COR-L47 (cell line): ENCODE data around the gene MAPK8IP3.
A peak's percentile ranks its signal among the peaks of the same experiment; 100 is the strongest.
"Not testable (repeated sequence)": the region's sequence is repeated elsewhere in the genome, so short reads cannot be mapped to it uniquely, and the experiment has no call there.

Source experiments
- DNase-seq: peaks from one replicate; lab custom pipeline; 2025; lab: John Stamatoyannopoulos, UW

MAPK8IP3 gene

DNA sequence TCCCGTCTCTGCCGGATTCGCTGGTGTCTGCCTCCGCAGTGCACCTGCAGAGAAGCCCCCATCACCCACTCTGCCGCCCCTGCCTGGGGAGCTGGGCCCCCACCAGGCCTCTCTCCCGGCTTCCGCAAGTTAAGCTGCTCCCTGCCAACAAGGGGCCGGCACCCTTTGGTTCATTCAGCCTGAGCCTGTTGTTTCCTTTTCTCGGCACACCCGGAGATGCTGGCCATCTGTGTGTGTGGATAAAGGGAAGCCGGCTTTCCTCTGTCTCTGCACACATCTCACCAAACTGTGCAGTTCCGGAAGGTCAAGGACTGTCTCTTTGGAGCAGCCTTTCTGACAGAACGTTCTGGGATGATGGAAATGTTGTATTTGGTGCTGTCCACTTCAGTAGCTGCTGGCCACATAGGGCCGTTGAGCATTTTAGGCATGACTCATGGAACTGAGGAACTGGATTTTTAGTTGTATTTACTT is 6.8 kb downstream of the MAPK8IP3 start:
- DNase-seq: no peak

DNA sequence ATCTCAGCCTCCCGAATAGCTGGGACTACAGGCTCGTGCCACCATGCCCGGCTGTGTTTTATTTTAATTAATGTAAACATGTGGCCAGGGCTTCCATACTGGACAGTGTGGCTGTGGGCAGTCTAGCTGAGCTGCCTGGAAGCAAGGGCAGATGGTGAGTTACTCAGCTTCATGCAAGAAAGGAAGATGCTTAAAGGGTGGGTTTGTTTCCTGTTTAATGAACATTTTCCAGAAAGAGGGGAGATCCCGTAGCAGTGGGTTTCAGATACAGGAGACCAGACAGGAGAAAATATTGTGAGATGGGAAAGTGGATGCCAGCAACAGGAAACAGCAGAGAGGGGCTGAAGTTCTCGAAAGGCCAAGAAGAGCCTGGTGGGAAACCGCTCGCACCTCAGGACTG is 7.3 kb downstream of the MAPK8IP3 start:
- no peak for DNase-seq

DNA sequence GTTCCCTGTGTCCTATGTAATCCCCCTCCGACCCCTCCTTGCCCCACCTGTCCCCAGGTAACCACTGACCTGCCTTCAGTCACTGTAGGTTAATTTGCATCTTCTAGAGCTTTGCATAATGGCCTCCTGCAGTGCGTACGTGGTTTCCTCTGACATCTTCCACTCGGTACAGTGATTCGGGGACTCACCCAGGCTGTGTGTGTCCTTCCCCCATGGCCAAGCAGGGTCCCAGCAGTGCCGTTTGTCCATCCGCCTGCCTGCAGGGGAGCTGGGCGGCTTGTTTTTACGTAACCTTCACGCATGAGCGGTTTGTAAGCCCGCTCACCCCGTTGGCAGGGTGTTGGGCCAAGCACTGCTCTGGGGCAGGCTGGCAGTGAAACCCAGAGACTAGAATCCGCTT is 7.9 kb downstream of the MAPK8IP3 start:
- DNase-seq: no peak

DNA sequence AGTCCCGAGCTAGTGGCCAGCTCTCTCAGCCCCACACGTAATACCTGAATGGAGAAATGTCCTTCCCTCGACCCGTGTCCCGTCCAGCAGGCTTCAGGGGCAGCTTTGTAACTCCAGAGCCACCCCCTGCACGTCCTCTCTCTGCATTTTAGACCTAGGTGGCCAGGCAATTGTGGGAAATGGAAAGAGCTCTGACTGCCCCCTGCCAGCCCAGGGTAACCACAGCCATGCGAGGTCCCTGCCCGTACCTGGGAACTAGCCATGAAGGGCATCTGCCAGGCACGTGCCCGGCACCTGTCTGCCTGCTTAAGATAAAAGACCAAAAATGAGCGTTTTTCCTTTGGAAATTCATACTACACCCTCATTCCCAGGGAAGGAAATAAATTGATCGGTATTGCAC is 9.2 kb downstream of the MAPK8IP3 start:
- no peak for DNase-seq

DNA sequence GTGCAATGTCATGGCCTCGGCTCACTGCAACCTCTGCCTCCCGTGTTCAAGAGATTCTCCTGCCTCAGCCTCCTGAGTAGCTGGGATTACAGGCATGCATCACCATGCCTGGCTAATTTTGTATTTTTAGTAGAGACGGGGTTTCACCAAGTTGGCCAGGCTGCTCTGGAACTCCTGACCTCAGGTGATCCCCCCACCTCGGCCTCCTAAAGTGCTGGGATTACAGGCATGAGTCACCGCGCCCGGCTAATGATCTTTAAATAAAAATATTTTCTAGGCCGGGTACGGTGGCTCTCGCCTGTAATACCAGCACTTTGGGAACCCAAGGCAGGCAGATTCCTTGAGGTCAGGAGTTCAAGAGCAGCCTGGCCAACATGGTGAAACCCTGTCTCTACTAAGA is 12.2 kb downstream of the MAPK8IP3 start:
- not testable (repeated sequence) for DNase-seq

DNA sequence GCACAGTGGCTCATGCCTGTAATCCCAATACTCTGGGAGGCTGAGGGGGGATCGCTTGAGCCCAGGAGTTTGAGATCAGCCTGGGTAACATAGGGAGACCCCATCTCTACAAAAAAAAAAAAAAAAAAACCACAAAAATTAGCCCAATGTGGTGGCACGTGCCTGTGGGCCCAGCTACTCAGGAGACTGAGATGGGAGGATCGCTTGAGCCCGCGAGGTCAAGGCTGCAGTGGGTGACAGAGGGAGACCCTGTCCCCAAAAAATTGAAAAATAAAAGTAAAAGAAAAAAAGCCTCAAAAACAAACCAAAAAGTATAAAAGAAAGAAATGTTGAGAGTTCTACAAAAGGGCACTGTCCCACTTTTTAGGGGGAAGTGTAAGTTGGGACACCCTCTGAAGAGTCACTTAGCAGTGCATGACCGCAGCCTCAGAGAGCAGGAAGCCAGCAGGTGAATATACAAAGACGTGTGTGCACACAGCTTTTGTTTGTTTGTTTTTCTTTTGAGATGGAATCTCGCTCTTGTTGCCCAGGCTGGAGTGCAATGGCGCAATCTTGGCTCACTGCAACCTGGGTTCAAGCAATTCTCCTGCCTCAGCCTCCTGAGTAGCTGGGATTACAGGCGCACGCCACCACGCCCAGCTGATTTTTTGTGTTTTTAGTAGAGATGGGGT is 13.7 kb downstream of the MAPK8IP3 start:
- DNase-seq: not testable (repeated sequence)

DNA sequence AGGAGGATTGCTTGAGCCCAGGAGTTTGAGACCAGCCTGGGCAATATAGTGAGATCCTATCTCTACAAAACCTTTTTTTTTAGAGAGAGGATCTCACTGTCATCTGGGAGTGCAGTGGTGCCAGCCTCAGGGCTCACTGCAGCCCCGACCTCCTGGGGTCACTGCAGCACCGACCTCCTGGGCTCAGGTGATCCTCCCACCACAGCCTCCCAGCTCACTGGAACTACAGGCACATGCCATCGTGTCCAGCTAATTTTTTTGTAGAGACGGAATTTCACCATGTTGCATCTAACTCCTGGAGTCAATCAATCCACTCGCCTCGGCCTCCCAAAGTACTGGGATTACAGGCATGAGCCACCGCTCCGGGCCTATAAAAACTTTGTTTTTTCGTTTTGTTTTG is 15.4 kb downstream of the MAPK8IP3 start:
- DNase-seq: no peak

DNA sequence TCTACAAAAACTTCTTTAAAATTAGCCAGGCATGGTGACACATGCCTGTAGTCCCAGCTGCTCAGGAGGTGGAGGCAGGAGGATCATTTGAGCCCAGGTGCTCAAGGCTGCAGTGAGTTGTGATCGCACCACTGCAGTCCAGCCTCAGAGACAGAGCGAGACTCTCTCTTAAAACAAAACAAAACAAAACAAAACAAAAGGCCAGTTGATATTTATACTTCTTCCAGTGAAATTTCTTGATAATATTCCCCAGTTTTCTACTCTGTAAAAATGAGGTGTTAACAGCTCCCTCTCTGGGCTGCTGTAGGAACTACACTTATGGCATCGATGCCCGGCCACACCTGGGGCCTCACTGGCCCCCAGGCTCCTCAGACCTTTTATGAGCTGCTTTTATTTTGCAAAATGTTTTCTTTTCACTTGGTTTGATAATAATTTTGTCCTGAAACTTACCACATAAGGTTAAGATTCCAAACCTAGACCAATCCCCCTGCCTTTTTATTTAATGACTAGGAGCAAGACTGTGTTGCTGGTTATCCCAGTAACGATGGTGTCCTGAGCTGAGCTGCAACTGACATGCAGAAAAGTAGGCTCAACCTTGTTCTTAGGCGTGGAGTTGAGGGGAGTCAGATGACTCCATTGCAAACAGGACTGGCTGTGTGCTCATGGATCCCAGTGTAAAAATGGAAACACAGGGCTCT is 17.6 kb downstream of the MAPK8IP3 start:
- DNase-seq: peak; percentile 13

DNA sequence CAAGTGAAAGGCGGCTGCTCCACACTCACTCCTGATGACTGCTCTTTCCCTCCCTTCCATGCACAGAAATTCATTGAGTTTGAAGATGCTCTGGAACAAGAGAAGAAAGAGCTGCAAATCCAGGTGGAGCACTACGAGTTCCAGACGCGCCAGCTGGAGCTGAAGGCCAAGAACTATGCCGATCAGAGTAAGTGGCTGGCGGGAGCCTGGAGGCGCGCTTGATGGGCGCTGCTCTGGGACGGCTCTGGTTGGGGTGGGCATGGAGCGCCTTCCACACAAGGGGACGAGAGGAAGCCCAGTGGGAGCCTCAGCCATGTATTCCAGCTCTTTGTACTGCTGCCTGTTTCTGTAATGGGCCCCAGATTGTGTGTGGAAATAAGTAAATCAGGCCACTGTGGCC is 18.5 kb downstream of the MAPK8IP3 start:
- no peak for DNase-seq

DNA sequence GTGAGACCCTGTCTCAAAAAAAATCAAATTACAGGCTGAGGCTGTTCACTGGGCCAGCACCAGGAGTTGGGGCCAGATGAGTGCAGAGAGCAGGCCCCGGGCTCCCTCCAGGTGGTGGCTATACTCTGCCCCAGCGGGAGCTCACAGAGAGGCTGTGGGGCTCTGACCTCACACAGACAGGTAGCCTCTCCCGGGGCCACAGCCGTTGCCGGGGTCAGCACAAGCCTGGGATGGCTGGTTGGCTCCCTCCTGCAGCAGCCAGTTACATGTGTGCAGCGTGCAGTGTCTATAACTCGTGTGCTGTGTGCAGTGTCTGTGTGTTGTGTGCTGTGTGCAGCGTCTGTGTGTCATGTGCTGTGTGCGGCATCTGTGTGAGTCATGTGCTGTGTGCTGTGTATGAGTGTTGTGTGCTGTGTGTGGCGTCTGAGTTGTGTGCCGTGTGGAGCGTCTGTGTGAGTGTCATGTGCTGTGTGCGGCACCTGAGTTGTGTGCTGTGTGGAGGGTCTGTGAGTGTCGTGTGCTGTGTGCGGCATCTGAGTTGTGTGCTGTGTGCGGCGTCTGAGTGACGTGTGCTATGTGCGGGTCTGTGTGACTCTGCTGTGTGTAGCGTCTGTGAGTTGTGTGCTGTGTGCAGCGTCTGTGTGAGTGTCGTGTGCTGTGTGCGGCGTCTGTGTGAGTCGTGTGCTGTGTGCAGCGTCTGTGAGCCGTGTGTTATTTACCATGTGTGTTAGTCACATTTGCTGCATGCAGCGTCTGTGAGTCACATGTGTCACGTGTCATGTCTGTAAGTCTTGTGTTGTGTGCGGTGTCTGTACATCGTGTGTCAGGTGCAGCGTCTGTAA is 20.9 kb downstream of the MAPK8IP3 start:
- no peak for DNase-seq

DNA sequence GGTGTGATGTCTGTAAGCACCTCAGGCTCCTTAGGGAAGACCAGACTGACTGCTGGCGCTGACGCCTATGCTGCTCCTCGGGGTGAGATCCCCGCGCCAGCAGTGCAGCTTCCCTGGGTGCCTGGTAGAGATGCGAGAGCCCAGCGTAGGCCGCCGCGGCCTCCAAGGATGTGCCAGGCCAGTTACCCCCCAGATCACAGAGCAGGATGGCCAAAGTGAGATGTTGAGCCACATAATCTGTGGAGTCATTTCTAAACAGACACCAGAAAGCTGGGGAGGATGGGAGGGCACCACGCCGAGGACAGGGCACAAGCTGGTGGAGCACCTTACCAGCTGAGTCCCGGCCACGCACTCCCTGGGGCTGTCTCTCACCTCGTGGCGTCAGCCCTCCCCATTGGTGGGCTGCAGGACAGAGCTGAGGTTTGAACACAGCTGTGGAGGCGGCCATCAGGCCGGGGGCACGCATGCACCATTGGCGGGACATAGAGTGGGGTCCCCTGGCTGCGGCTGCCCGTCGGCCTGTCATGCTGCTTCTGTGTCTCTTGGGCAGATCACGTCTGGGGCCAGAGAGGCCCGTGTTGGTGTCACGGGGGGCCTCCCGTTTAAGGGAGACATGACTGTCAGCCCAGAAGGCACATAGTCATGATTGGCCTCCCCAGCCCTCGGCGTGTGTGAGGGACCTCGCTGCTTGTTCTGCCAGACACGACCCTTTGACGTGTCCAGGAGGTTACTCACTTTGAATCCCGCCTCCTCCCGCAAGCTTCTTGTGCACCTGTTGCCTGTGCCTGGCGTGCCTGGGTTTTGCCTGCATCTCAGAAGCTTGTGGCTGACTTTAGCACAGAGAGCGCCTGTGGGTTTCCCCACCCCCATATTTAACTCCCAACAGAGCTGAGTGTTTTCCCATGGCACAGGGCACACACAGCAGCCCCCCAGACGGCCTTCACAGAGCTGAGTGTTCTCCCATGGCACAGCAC is 21.9 kb downstream of the MAPK8IP3 start:
- DNase-seq: no peak

DNA sequence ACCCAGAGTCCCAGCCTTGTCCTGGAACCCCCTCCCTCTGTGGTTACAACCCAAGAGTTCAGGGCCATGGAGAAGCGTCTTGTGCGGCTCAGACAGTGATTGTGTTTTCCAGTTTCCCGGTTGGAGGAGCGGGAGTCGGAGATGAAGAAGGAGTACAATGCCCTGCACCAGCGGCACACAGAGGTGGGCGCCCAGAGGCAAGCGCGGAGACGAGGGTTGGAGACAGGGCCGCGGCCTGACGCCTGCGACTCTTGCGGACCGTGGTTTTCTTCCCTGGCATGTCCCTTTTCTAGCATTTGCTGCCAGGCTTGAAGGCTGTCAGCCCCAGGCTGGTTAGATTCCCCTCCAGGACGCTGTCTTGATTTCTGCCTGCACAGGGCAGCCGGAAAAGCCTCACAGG is 23.0 kb downstream of the MAPK8IP3 start:
- DNase-seq: no peak

DNA sequence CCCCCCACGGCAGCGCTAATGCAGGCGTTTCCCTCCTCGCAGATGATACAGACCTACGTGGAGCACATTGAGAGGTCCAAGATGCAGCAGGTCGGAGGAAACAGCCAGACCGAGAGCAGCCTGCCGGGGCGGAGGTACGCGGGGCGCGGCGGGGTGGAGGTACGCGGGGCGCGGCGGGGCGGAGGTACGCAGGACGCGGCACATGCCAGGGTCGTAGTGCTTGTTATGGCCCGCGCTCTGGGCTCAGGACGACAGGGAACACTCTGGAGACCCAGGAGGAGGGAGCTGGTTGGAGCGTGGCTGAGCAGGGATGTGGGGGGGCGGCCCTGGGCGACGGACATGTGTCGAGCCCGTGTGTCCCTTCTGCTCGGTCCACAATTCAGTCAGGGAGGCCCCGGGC is 23.4 kb downstream of the MAPK8IP3 start:
- DNase-seq: no peak

DNA sequence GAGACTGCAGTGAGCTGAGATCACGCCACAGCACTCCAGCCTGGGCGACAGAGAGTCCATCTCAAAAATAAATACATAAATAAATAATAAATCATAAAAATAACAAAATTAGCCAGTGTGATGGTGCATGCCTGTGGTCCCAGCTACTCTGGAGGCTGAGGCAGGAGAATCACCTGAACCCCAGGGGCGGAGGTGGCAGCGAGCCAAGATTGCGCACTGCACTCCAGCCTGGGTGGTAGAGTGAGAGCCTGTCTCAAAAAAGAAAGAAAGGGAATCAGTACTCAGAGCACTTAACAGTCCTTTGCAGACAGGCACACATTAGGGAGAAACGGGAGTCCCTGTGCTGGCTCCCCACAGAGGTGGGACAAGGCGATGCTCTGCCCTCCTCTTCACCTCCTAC is 25.1 kb downstream of the MAPK8IP3 start:
- no peak for DNase-seq

DNA sequence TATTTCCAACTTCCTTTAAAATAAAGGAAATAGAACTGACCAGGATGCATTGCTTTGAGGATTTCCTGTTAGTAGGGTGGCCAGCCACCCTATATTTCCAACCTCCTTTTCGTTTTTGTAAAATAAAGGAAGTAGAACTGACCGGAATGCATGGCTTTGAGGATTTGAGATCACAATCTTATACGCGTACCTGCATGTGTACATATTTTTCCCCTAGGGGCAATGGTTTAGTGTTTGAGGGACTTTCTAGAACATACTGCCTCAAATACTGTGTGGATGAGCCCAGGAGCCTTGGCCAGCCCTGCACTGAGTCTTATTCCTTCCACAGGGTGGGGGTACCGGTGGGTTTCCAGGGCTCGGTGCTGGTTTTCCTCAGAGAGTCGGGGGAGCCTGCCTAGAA is 25.6 kb downstream of the MAPK8IP3 start:
- DNase-seq: no peak

DNA sequence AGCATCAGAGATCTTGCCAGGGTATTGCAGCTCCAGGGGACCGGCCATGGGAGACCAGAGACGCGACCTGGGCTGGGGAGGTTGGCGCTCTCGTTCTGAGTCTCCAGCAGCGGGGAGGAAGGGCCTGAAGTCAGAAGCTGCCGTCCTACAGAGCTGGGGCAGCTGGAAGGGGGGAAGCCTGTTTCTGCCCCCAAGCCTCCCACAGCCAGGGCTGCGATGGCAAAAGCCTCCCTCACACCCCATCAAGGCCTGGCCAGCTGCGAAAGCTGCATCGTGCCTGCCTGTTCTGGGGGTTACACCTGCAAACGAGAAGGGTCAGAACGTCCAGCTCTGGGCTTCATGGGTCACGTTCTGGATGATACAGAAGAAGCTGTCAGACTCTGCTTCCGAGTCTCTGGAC is 26.1 kb downstream of the MAPK8IP3 start:
- DNase-seq: no peak

DNA sequence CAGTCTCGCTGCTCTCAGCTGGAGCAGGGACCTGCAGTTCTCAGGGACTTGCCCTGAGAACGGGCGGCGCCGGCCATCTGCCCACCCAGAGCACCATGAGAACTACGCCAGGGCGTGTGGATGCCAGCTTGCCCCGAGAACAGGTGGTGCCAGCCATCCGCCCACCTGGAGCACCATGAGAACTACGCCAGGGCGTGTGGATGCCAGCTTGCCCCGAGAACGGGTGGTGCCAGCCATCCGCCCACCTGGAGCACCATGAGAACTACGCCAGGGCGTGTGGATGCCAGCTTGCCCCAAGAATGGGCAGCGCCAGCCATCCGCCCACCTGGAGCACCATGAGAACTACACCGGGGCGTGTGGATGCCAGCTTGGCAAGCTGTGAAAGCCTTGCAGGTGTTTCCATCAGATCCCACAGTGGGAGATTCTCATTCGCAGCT is 26.6 kb downstream of the MAPK8IP3 start:
- not testable (repeated sequence) for DNase-seq

DNA sequence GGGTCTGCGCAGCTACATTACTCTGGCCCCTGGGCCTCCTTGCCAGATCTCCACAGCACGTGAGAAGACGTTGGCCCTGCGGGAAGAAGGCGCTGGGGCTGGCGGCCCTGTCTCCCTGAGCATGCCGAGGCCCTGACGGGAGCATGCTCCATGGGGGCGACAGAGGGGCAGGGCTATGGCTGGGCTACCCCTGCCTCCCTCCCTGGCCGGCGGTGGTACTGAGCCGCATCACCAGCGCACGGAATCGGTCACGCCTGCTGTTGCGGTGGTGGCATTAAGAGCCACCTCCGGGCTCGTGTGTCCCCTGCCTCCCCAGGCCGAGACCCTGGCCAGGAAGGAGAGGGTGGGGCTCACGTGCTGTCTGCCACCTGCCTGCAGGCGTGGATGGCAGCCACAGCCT is 28.1 kb downstream of the MAPK8IP3 start:
- DNase-seq: no peak

DNA sequence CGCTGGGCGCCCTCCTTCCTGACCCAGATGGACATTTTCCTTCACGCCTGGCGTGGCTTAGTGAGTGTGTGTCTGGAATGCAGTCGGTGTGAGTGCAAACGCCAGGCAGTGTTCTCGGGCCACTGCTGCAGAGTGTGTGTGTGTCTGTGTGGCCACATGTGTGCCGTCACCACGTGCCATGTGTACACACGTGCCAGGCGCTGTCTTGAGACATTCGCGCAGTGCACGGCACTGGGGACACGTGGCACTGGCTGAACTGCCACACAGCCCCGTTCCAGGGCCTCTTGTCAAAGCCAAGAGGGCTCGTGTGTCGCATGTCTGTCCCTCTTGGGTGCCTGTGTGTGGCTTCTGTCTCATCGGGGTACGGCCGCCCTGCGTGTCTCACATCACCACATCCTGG is 28.8 kb downstream of the MAPK8IP3 start:
- no peak for DNase-seq

DNA sequence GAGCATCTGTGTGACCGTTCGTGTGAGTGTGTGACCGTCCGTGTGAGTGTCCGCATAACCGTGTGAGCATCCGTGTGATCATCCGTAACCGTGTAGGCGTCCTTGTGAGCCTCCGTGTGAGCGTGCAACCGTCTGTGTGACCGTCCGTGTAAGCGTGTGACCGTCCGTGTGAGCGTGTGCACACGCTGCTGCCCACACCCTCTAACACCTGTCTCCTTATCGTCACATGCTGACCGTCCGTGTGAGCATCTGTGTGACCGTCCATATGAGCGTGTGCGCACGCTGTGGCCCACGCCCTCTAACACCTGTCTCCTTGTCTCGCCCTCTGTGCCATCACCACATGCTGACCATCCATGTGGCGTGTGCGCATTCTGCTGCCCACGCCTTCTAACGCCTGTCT is 34.2 kb downstream of the MAPK8IP3 start:
- DNase-seq: no peak

DNA sequence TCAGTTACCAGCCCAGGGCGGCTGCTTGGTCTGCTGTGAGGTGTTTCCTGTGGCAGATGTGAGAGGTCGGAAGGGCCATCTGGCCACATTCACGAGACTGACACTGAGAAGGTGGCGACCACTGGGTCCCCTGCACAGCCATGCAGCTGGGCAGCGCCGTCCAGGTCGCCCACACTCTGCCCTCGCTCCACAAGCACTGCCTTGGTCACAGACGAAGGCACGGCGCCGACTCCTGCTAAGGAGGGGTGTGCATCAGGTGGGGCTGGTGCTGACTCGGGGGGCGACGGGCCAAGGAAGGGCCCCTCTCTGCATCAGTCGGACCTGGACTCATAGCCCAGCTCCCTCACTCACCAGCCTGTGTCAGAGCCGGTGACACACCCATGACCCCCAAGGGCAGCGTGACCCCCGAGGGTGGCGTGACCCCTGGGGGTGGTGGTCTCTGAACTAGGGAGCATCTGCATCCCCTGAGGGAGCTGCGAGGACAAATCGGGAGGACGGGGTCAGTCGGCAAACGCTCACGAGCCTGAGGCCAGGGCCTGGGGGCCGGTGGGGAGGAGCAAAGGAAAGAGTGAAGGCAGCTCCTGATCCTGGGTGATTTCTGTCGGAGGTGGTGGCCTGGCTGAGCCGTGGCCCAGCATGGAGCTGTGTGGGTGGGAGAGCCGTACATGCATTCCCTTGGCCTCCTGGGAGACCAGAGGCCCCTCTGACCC is 34.9 kb downstream of the MAPK8IP3 start:
- DNase-seq: no peak
